ENCODE measurements around the gene PGC. TPM values are rescaled to one million over a fixed set of nuclear protein-coding genes. Genes with fewer than 3 reads are reported as not detected.

PGC gene
- total and polyA plus RNA-seq, 9 of the 15 experiments (the other 6 are each of a cell fraction or from before 2014, with no cell fraction given): 0.17 to 0.40 TPM; not detected in 7

DNA sequence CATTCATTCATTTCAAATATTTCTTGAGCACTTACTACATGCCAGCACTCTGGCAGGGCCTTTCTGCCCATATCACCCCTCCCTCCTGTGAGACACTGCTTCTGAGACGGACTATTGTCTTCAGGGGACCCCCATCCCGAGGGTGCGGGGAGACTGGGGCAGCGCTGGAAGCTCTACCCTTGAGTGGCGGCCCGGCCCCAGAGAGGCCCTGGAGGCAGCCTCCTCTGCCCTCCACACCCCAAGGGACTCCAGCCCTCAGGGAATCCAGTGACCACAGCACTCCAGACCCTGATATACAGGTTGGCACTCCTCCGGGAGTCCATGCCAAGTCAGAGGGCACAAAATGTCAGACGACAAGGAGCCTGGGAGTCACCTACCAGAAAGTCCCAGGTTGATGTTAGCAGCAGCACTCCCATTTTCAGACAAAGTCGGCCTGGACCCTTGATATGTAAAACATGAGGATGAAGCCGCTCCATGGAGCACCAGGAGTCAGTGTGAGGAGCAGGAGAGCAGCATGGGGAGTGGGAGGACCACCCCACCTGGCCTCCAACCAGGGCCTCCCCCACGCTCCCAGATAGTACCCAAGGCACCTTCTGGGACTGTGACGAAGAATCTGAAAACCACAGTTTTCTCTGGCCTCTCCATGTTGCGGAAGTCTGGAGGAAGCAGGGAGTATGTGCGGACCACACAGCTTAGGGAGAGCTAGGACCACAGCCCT is 32.5 kb downstream of the PGC start:
- peaks cover 0 to 14% of the 10 kb centered on the region in 2 experiments; a peak in 2 of 5 replicates for H3K4me1 ChIP-seq (replicated peaks in 1 of 2; ENCODE audit: control insufficient read depth in 2 of 2, insufficient read depth in 2 of 2, low read length in 2 of 2)
- ATAC-seq (no peak), DNase-seq (ENCODE audit: extremely low read depth in 1 of 4, low spot score in 3 of 4) (no peak), FAIRE-seq (no peak)
- POLR2A ChIA-PET: interaction anchor here (1.1 kb wide), 1 partner anchor 10 kb away, joined by 5 read pairs; no protein-coding TSS in a partner anchor
- H3K36me3 ChIP-seq (ENCODE audit: control insufficient read depth, insufficient read depth, low read length): no peaks in the 10 kb centered on the region
- no peaks in the 10 kb centered on the region for H3K79me2 ChIP-seq (ENCODE audit: control insufficient read depth, insufficient read depth, low read length)
- no peaks in the 10 kb centered on the region for H3K9me1 ChIP-seq (ENCODE audit: control insufficient read depth, insufficient read depth, low read length)
- TF ChIP-seq, protein P1, sequence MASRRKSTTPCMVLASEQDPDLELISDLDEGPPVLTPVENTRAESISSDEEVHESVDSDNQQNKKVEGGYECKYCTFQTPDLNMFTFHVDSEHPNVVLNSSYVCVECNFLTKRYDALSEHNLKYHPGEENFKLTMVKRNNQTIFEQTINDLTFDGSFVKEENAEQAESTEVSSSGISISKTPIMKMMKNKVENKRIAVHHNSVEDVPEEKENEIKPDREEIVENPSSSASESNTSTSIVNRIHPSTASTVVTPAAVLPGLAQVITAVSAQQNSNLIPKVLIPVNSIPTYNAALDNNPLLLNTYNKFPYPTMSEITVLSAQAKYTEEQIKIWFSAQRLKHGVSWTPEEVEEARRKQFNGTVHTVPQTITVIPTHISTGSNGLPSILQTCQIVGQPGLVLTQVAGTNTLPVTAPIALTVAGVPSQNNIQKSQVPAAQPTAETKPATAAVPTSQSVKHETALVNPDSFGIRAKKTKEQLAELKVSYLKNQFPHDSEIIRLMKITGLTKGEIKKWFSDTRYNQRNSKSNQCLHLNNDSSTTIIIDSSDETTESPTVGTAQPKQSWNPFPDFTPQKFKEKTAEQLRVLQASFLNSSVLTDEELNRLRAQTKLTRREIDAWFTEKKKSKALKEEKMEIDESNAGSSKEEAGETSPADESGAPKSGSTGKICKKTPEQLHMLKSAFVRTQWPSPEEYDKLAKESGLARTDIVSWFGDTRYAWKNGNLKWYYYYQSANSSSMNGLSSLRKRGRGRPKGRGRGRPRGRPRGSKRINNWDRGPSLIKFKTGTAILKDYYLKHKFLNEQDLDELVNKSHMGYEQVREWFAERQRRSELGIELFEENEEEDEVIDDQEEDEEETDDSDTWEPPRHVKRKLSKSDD (conservative IDR thresholded peaks at IDR 0.05; ENCODE audit: low read length): no peak
- TF ChIP-seq ZNF263 (CRISPR knock-in tag; IDR thresholded peaks at IDR 0.05; ENCODE audit: borderline replicate concordance) (peak; percentile 60; the same call in 1 of the 2 replicates), ZNF76 (CRISPR knock-in tag; IDR thresholded peaks at IDR 0.05; ENCODE audit: borderline replicate concordance) (no peak), TEAD1 (CRISPR knock-in tag; IDR thresholded peaks at IDR 0.05) (no peak), SIX5 (IDR thresholded peaks at IDR 0.05; ENCODE audit: borderline replicate concordance in 1 of 2, insufficient read depth in 1 of 2, low read depth in 1 of 2, low read length in 2 of 2) (no peak)
- TF ChIP-seq, protein P2, sequence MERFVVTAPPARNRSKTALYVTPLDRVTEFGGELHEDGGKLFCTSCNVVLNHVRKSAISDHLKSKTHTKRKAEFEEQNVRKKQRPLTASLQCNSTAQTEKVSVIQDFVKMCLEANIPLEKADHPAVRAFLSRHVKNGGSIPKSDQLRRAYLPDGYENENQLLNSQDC (CRISPR knock-in tag; IDR thresholded peaks at IDR 0.05): no peak
- no TSS peak for BruUV-seq (replicated peaks)
- no peak overlapping the region for H3K4me2 ChIP-seq (ENCODE audit: insufficient read depth, low read length)
- in situ Hi-C loops (cut with MboI) (no loop called here), intact Hi-C loops (cut with micrococcal nuclease) (no loop called here)
- no peak overlapping the region for H3K27ac ChIP-seq (ENCODE audit: extremely low read depth, low read depth, low read length)
- H3K9me3 ChIP-seq (replicated peaks; ENCODE audit: control insufficient read depth, insufficient read depth, low read depth, low read length): no peaks in the 10 kb centered on the region
- H3K9ac ChIP-seq (ENCODE audit: insufficient read depth in 1 of 2, low read depth in 2 of 2, low read length in 2 of 2): no peak overlapping the region
- H3K27me3 ChIP-seq (ENCODE audit: control insufficient read depth in 2 of 2, insufficient read depth in 2 of 2, low read length in 2 of 2): peaks cover 2 to 42% of the 10 kb centered on the region in 2 experiments; a peak in 4 of 5 replicates
- H2AFZ ChIP-seq (ENCODE audit: low read depth, low read length): no peak overlapping the region
- no peak overlapping the region for H3K4me3 ChIP-seq
- CTCF ChIA-PET (ENCODE audit: low intra/inter-chr PET ratio): no interaction called here
- H4K20me1 ChIP-seq (replicated peaks; ENCODE audit: control insufficient read depth, insufficient read depth, low read length): peaks cover 19% of the 10 kb centered on the region; the same call in 1 of the 2 replicates
- WGBS (ENCODE audit: insufficient coverage, low coverage, missing lambda C conversion rate): 16% methylated on average over 11 of the region's 14 CpGs
